Gastrocnemius medialis (tissue), 4 donors: ENCODE data around the gene HSPA1L.

ENCODE experiments used
- CTCF ChIP-seq, 5 experiments: fragments of 450-650 bp in 3 of 5; fragments of 200-600 bp in 2 of 5; sonication (generic) in 2 of 5; IDR thresholded peaks in 4 of 5; conservative IDR thresholded peaks in 1 of 5; 1 replicate in 4 of 5; 2 replicates in 1 of 5; pipeline ENCODE4 v1.5.1; 2016 to 2019; ENCODE audit warnings: antibody characterized with exemption in 5 of 5, mild to moderate bottlenecking in 3 of 5, moderate library complexity in 3 of 5
- POLR2A ChIP-seq, 2 donors: fragments of 450-650 bp; IDR thresholded peaks; one replicate each; pipeline ENCODE4 v1.6.1; 2017; ENCODE audit warnings: antibody characterized with exemption in 2 of 2, mild to moderate bottlenecking in 2 of 2, moderate library complexity in 2 of 2

GRCh38 chr6:31861919-31862343 is 46.8 kb upstream of the HSPA1L start:
- TF ChIP-seq POLR2A (IDR thresholded peaks at IDR 0.05): no peak
- no peak for TF ChIP-seq CTCF (IDR thresholded peaks at IDR 0.05 in 4 of 5, conservative IDR thresholded peaks at IDR 0.05 in 1 of 5)
